VCaP (cell line): ENCODE data around the gene KLHL40.
"Not testable (repeated sequence)": the region's sequence is repeated elsewhere in the genome, so short reads cannot be mapped to it uniquely, and the experiment has no call there.

Experiments
- H3K27ac ChIP-seq: fragments of 450-650 bp; 2 replicates; pipeline ENCODE4 v1.5.1; 2017
- TF ChIP-seq, protein P1 (sequence below): fragments of 450-650 bp; conservative IDR thresholded peaks from 2 replicates; pipeline ENCODE4 v1.5.1; 2017; ENCODE audit warnings: mild to moderate bottlenecking, moderate library complexity

Gene KLHL40

DNA sequence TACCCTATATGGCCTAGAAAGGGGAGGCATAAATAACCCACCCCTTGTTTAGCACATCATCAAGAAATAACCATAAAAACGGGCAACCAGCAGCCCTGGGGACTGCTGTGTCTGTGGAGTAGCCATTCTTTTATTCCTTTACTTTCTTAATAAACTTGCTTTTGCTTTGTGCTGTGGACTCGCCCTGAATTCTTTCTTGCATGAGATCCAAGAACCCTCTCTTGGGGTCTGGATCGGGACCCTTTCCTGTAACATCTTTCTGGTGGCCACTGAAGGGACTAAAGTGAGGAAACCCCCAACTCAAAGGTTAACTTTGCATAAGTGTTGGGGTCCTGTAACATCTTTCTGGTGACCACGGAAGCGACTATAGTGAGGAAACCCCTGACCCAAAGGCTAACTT, 33.0 kb downstream of the KLHL40 start:
- no peak overlapping the region for H3K27ac ChIP-seq
- TF ChIP-seq, protein P1, sequence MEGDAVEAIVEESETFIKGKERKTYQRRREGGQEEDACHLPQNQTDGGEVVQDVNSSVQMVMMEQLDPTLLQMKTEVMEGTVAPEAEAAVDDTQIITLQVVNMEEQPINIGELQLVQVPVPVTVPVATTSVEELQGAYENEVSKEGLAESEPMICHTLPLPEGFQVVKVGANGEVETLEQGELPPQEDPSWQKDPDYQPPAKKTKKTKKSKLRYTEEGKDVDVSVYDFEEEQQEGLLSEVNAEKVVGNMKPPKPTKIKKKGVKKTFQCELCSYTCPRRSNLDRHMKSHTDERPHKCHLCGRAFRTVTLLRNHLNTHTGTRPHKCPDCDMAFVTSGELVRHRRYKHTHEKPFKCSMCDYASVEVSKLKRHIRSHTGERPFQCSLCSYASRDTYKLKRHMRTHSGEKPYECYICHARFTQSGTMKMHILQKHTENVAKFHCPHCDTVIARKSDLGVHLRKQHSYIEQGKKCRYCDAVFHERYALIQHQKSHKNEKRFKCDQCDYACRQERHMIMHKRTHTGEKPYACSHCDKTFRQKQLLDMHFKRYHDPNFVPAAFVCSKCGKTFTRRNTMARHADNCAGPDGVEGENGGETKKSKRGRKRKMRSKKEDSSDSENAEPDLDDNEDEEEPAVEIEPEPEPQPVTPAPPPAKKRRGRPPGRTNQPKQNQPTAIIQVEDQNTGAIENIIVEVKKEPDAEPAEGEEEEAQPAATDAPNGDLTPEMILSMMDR = no peak

DNA sequence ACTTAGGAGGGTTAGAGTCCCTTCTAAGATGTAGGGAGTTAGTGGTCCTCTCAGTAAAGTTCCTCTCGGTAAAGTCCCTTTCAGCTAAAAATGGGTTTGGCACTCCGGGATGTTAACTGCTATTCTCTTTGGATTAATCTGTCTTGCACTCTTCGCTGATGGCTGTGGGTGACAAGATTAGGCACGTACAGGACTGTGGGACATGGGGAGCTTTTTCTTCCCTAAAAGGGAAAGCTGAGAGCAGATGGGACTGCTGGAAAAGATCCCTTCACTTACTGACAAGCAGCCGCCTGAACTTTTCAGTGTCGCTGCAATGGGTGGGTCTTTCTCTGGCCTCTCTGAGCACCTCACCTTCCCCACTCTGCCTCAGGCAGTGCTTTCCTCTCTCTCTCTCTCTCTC, 33.7 kb downstream of the KLHL40 start:
- H3K27ac ChIP-seq = no peak overlapping the region
- TF ChIP-seq, protein P1 = no peak

DNA sequence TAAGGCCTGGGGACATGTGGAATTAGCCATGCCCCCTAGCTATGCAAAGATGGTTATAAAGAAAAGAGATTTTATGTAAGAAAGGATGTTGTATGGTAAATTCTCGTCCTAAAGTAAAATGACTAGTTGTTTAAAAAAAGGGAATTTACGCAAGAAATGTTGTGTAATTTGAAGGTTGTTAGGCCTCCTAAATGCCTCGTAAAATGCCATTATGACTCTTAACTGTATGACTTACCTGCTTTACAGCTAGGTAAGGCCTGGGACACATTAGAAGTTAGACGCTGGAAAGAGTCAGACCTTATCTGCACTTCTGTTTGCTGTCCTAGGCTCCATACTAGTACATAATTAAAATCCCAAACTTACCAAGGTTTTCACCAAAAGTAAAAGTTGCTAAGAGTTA, 34.8 kb downstream of the KLHL40 start:
- no peak overlapping the region for H3K27ac ChIP-seq
- TF ChIP-seq, protein P1 = no peak

DNA sequence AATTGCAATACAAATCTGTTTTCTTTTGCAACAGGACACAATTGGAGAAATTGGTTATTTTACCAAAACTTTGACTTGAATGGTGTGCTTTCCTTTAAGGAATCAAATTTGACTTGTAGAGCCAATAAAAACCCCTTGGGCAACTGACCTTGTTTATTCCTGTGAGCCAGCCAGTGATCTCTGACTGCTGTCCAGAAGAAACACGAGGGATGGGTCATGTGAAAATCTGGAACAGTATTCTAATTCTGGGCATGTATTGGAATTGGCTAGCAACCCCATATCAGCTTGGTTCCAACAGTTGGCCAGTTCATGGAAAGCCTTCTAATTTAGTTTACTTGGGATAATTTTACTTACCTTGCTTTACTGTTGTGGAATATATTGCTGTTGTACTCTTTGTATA, 36.4 kb downstream of the KLHL40 start:
- TF ChIP-seq, protein P1 = no peak
- no peak overlapping the region for H3K27ac ChIP-seq

DNA sequence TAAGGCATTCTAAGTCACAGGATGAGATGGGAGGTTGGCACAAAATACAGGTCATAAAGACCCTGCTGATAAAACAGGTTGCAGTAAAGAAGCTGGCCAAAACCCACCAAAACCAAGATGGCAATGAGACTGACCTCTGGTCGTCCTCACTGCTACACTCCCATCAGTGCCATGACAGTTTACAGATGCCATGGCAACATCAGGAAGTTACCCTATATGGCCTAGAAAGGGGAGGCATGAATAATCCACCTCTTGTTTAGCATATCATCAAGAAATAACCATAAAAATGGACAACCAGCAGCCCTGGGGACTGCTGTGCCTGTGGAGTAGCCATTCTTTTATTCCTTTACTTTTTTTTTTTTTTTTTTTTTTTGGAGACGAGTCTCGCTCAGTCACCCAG, 37.1 kb downstream of the KLHL40 start:
- not testable (repeated sequence) for H3K27ac ChIP-seq

DNA sequence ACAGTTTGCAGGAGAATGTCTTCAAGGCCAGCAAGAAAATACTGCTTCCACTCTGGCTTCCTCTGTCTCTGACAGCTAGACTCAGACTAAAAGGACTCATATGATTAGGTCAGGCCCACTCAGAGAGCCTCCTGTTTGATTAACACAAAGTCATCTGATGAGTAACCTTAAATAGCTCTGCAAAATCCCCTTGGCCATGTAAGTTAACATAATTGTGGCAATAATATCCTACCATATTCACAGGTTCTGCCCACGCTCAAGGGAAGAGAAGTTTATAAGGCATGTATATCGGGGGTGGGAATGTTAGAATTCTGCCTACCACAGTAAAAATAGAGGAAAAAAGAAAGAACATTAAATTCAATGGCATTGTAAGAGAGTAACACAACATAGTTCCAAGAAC, 37.9 kb downstream of the KLHL40 start:
- TF ChIP-seq, protein P1 = no peak
- H3K27ac ChIP-seq = no peak overlapping the region

DNA sequence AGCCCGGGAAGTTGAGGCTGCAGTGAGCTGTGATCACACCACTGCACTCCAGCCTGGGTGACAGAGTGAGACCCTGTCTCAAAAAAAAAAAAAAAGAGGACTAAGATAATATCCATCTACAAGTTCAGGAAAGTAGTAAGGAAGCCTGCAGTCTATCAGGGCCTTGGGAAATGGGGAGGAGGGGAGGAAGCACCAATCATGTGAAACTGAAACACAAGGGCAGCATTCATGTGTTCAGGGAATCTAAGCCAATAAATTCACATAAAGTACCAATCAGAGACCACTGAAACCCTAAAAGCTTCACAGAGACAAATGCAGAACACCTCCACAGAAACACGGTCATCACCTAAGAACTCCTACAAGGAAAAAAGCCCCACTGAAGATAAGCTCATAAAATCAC, 40.1 kb downstream of the KLHL40 start:
- no peak overlapping the region for H3K27ac ChIP-seq
- TF ChIP-seq, protein P1 = no peak

DNA sequence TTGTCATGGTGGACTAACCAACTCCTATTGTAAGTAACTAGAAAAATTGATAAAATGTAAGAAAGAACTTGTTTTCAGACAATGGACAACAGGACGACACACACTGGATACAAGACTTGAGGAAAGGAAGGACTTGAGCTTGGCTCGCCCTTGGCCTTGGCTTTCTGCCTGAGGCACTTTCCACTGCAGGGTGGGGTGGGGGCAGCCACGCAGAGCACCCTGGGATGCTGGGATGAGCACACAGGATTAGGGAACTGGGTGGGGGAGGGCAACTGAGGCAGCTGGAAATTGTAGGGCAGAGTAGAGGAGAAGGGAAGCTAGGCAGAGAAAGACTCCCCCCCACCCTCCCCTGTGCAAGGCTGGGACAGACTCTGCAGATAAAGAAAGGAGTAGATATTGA, 42.7 kb downstream of the KLHL40 start:
- H3K27ac ChIP-seq = no peak overlapping the region
- TF ChIP-seq, protein P1 = no peak
